ENCODE measurements around the gene RNF5. TPM values are rescaled to one million over a fixed set of nuclear protein-coding genes. Genes with fewer than 3 reads are reported as not detected.

The RNF5 gene
- total and polyA plus RNA-seq, 10 of the 15 experiments (the other 5 are each of a cell fraction or from before 2014, with no cell fraction given) = 31.4 to 114 (median 62.8) TPM

- TF ChIP-seq NKRF (conservative IDR thresholded peaks at IDR 0.05) = peak; percentile 56; the same call in 1 of the 2 replicates
- peak; percentile 32; the same call in 1 of the 2 replicates for TF ChIP-seq SPI1 (IDR thresholded peaks at IDR 0.05; ENCODE audit: borderline replicate concordance, insufficient read depth, low read depth, low read length)
- TF ChIP-seq RB1 (IDR thresholded peaks at IDR 0.05; ENCODE audit: borderline replicate concordance) = 0 out of 2 replicates have a peak, but pooled peaks have one; percentile 66
- no peak for TF ChIP-seq NFYA (IDR thresholded peaks at IDR 0.05; ENCODE audit: borderline replicate concordance, low read depth, low read length)
- peak; percentile 78 for TF ChIP-seq TCF12 (IDR thresholded peaks at IDR 0.05; ENCODE audit: low read depth, low read length)
- TF ChIP-seq JUND (IDR thresholded peaks at IDR 0.05; ENCODE audit: low read depth, low read length) = 0 out of 2 replicates have a peak, but pooled peaks have one; percentile 26
- no peak for TF ChIP-seq EGR1 (IDR thresholded peaks at IDR 0.05; ENCODE audit: borderline replicate concordance in 1 of 2, low read depth in 2 of 2, low read length in 2 of 2)
- TF ChIP-seq NFXL1 (IDR thresholded peaks at IDR 0.05; ENCODE audit: borderline replicate concordance) = no peak
- 0 out of 2 replicates have a peak, but pooled peaks have one; percentile 44 for TF ChIP-seq YY1 (IDR thresholded peaks at IDR 0.05; ENCODE audit: low read depth, low read length)
- TF ChIP-seq CTCF (IDR thresholded peaks at IDR 0.05 in 2 of 3, conservative IDR thresholded peaks at IDR 0.05 in 1 of 3; ENCODE audit: control insufficient read depth in 2 of 3, extremely low read depth in 1 of 3, insufficient read depth in 1 of 3, low read depth in 3 of 3, low read length in 3 of 3) = peak; percentile 53 to 73 (median 65)
- TF ChIP-seq DPF2 (IDR thresholded peaks at IDR 0.05) = peak; percentile 26; the same call in 1 of the 2 replicates
- TF ChIP-seq ATF2 (IDR thresholded peaks at IDR 0.05; ENCODE audit: low read length) = no peak
- no peak for TF ChIP-seq MTA3 (IDR thresholded peaks at IDR 0.05; ENCODE audit: borderline replicate concordance, low read length)
- TF ChIP-seq FOXK2 (IDR thresholded peaks at IDR 0.05) = no peak
- TF ChIP-seq NR2F1 (conservative IDR thresholded peaks at IDR 0.05) = no peak
- TF ChIP-seq KLF5 (IDR thresholded peaks at IDR 0.05; ENCODE audit: partially characterized antibody) = no peak
- TF ChIP-seq IRF4 (IDR thresholded peaks at IDR 0.05; ENCODE audit: low read depth, low read length) = no peak
- no peak for TF ChIP-seq EED (IDR thresholded peaks at IDR 0.05; ENCODE audit: low read depth)
- peak; percentile 56; the same call in 1 of the 2 replicates for TF ChIP-seq MXI1 (IDR thresholded peaks at IDR 0.05; ENCODE audit: low read depth, low read length)
- peak in 1 of 2 experiments; percentile 22; a peak in 1 of 4 replicates for TF ChIP-seq BHLHE40 (IDR thresholded peaks at IDR 0.05; ENCODE audit: borderline replicate concordance in 1 of 2, low read depth in 2 of 2, low read length in 1 of 2)
- TF ChIP-seq STAT1 (conservative IDR thresholded peaks at IDR 0.05) = no peak
- TF ChIP-seq GABPA (IDR thresholded peaks at IDR 0.05; ENCODE audit: low read depth) = no peak
- no peak for TF ChIP-seq ASH2L (IDR thresholded peaks at IDR 0.05; ENCODE audit: borderline replicate concordance, low read depth)
- TF ChIP-seq POU2F2 (IDR thresholded peaks at IDR 0.05; ENCODE audit: borderline replicate concordance, low read depth, low read length) = peak; percentile 30; the same call in 1 of the 3 replicates
- 0 out of 2 replicates have a peak, but pooled peaks have one; percentile 21 for TF ChIP-seq HDGF (IDR thresholded peaks at IDR 0.05)
- peak; percentile 71 for TF ChIP-seq RAD21 (IDR thresholded peaks at IDR 0.05; ENCODE audit: insufficient read depth, low read depth, low read length)
- no peak for TF ChIP-seq RFX5 (IDR thresholded peaks at IDR 0.05; ENCODE audit: low read depth, low read length)
These were observed 23.6 kb upstream of the RNF5 start (continued) for GRCh38 chr6:32154514-32155161.

Data from GM12878 (cell line).